GM18511 (cell line): ENCODE data around the gene RUSF1.
"Not testable (repeated sequence)": the region's sequence is repeated elsewhere in the genome, so short reads cannot be mapped to it uniquely, and the experiment has no call there.

Experiments used
- ATAC-seq: cut with Tn5 transposase; IDR thresholded peaks from one replicate; pipeline ENCODE4 v1.9.1; 2021; ENCODE audit warnings: mild to moderate bottlenecking, moderate library complexity; ENCODE audit not compliant: unreplicated experiment

Gene RUSF1

DNA sequence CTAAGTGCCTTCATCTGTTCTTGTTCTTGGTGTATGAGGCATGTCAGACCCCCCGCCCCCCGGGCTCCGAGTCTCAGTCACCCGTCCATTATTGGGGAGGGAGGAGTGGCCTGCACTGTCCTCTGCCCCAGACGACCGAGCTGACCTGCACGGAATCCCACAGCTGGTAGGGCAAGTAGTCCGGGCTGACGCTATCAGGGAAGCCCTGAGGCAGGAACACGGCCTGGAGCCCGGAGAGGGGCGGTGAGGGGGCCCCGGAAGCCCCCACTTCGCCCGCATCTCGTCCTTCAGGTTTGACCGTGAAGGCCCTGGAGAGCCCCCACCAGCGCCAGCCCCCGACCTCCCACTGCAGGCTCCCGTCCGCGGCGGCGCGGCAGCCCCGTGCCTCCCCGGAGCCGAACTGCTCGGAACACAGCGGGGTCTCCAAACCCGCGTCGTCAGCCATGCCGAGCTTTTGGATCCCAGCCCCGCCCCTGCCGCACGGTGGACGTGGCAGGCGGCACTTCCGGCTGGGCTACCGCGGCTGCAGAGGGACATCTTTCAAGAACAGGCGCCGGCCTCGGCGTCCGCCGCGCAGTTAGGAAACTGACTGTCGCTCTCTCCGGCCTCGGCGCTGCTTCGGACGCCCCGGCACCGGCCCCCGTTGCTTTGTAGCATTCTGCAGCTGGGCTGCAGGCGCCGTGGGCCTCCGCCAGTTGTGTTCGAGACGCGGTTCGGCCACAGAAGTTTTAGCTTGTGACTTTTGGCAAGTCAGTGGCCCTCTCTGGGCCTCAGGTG lies at the start of gene RUSF1:
Gene RUSF1 (minus strand): TSS at position 463 of the 777 bp plus-strand sequence. CDS start 18 bp downstream, at position 445.
- ATAC-seq: peak; percentile 90

DNA sequence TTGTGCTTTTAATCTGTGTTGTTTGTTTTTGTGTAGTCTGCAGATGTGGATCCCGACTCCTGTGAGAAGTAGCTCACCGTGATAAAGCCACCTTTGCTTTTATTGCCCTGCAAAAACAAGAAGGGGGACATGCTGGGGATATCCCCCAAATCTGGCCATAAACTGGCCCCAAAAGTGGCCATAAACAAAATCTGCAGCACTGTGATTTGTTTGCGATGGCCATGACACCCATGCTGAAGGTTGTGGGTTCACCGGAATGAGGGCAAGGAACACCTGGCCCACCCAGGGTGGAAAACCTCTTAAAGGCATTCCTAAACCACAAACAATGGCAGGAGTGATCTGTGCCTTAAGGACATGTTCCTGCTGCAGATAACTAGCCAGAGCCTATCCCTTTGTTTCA lies 34.6 kb upstream of the RUSF1 start:
- no peak for ATAC-seq

DNA sequence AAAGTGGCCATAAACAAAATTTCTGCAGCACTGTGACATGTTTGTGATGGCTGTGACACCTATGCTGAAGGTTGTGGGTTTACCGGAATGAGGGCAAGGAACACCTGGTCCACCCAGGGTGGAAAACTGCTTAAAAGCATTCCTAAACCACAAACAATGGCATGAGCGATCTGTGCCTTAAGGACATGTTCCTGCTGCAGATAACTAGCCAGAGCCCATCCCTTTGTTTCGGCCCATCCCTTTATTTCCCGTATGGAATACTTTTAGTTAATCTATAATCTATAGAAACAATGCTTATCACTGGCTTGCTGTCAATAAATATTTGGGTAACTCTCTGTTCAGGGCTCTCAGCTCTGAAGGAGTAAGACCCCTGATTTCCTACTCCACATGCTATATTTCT lies 31.6 kb upstream of the RUSF1 start:
- ATAC-seq: not testable (repeated sequence)

DNA sequence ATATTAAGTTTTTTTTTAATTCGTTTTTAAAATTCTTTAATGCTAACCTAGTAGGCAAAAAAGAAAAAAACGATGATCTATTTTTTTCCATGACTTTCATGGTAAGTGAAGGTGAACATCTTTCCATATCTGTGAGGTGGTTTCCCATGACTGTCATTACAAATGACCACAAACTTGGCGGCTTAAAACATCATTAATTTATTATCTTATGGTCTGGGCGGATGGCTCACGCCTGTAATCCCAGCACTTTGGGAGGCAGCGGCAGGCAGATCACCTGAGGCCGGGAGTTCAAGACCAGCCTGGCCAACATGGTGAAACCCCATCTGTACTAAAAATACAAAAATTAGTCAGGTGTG lies 30.0 kb upstream of the RUSF1 start:
- not testable (repeated sequence) for ATAC-seq

DNA sequence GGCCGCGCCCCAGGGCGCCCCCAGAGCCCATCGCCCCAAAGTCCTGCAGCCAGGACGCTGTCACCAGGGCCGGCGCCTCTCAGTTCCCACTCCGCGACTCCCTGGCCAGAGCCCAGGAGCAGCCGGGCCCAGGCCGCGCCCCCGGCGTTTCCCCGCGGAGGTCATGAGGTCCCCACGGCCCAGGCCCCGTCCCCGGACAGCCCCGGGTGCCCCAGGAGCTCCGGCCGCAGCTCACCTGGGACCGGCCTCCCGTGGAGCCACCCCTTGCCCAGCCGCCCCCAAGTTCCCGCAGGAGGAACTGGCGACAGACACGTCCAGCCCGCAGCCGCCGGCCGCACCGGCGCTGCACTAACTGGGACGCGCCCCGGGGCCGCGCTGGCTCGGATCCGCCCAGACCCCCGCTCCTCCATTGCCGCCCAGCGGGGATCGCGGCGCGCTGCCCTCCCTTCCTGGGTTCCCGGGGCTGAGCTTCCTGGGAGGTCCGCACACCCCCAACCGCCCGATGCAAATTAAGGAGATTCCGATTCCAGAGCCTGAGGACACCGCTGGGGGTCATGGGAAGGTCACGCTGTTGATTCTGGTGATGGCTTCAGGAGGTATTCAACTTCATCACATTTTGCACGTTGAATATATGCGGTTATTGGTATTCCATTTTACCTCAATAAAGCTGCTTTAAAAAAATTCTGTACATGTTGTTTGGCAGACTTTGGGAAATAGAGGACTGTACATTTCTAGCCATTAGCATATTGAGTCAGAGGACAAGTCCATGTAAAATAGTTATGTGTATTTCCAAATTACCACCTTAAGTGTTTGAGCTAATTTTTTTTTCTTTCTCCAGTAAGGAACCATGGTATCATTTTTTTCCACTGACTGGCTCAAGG lies 29.4 kb upstream of the RUSF1 start:
- ATAC-seq: no peak

GRCh38 chr16:31536804-31537361 lies 28.7 kb upstream of the RUSF1 start:
- ATAC-seq: no peak

GRCh38 chr16:31535737-31536136 lies 27.5 kb upstream of the RUSF1 start:
- ATAC-seq: no peak

- no peak for ATAC-seq
Observed at GRCh38 chr16:31532896-31533295, 24.7 kb upstream of the RUSF1 start.

GRCh38 chr16:31532120-31532519 lies 23.9 kb upstream of the RUSF1 start:
- no peak for ATAC-seq

DNA sequence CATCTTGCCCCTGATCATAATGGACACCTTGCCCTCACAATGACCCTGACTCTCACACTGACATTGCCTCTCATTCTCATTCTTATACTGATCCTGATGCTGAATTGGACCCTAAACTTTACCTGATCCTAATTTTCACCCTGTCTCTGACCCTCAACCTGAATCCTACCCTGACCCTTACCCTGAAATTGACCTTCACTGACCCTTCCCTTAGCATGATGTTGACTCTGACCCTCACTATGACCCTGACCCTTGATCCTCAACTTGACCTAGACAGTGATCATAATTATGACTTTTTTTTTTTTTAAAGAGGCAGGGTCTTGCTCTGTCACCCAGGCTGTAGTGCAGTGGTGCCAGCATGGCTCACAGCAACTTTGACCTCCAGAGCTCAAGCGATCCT lies 22.9 kb upstream of the RUSF1 start:
- no peak for ATAC-seq

DNA sequence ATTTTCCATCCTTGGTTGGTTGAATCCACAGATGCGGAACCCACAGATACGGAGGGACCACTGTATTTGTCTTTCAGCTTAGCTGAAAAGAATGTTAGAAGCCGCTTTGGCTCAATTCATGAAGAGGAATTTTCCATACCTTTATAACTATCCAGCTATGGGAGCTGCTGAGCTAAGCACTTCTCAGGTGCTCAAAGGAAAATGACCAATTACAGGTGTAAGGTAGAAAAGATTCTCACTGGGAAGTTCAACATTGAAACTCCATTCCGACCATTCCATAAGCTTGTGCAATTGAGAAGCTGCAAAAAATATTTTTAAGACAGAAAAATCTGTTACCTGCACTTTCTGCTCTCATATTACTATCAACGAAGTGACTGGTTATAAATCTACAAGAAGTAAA lies 22.2 kb upstream of the RUSF1 start:
- no peak for ATAC-seq

GRCh38 chr16:31529937-31530312 lies 21.7 kb upstream of the RUSF1 start:
- ATAC-seq: no peak

DNA sequence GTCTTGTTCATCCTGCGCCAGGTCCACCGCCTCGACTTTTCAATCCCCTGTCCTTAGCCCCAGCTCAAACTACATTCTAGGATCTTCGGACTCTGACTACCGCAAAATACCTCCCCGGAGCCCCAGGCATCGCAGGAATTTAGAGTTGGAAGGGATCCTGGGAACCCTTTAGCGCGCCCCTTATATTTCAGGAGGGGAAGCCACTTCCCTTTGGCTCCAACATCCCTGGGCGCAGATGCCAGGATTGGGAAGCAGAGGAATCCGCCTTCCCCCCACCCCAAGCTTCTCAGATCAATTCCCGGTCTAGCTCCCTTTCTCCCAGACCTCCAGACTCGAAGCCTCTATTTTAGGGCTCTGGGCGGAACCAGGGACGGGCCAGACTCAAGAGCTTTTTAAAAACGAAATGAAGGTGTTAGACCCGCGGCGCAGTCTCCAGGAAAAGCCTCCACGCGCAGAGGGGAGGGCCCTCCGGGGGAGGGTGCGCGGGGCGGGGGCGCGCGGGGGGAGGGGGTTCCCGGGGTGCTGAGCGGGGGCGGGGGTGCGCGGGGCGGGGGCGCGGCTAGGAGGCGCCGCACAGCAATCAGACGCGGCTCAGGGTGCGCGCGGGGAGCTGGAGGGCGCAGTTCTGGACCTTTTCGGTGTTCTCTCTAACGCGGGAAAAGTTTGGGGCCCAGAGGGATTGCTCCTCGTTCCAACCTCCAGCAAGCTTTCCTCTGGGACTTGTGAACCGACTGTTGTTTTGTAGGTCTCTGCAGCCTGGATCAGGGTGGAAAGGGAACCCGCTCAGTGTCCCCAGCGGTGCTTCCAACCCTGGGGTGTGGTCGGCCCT lies 21.1 kb upstream of the RUSF1 start:
- ATAC-seq: no peak

- ATAC-seq: no peak
Observed at GRCh38 chr16:31528523-31529107, 20.4 kb upstream of the RUSF1 start.

DNA sequence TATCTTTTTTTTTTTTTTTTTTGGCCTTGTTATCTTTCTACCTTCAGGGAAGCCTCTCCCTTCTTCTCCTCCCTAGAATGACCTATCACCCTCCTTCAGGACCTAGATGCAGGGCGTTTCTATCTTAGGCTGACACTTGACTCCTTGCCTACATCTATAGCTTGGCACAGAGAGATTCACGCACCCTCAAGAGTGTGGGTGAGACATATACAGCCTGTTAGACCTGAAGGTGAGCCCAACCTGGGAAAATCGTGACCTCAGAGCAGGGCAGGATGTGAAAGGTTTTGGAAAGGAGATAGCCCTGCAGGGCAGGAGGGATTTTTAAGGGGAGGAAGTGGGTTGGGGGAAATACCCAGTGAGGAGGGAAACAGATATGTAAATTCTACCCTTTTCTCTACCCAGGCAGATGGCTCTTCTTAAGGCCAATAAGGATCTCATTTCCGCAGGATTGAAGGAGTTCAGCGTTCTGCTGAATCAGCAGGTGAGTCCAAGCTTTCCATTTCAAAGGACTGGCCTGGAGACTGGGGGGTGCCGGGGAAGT lies 19.6 kb upstream of the RUSF1 start, which contains the start of gene AHSP:
Gene AHSP (plus strand): TSS at position 167 of the 541 bp plus-strand sequence. CDS start 240 bp downstream, at position 407.
- ATAC-seq: no peak

DNA sequence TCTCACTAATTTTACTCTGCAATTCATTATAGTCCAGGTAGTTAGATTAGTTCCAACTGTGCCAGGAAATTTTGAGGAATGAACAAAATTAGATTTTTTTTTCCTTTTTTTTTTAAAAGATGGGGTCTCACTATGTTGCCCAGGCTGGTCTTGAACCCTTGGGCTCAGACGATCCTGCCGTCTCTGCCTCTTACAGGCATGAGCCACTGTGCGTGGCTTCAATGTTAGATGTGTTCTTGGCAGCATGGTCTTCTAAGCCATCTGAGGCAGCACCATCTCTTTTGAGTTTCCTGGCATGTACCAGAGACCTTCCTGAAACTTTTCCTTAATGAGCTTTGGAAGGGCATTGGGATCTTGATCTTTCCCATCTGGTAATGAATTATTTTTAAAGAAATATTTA lies 16.9 kb upstream of the RUSF1 start:
- ATAC-seq: no peak

- ATAC-seq: not testable (repeated sequence)
Observed at GRCh38 chr16:31523768-31524167, 15.6 kb upstream of the RUSF1 start.

DNA sequence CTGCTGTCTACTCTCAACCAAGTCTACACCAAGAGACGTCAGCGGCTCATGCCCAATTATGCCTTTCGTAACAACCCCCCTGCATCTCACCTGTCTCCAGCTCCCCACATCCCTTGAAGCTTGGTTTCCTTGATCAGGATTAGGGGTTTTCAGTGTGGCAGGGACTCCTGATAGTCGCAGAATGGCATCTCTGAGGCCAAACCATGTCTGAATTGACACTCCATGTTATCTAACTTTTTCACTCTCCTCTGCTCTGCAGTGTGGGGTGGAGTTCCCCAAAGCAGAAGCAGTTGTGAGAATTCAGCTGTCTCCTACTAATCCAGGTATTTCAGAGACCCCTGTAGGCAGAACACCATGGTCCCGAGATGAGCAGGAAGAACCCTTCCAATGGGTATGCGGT lies 13.9 kb upstream of the RUSF1 start:
- ATAC-seq: no peak

DNA sequence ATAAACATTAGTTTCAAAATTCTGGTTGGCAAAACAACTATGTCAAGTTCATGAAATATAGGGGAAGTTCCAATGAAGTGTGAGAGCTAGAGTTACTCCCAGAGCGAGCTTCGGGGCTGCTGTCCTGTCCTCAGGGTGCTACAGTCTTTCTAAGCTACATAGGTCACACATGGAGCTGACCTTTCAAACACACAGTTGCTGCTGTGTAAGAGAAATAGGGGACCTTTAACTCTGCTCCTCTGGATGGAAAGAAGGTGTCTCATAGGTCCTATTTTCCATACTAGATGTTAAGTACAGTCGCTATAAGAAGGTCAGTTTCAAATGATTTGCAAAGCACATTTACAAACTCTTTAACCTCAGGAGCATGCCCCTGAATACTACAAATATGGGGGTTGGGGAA lies 13.2 kb upstream of the RUSF1 start:
- ATAC-seq: no peak

DNA sequence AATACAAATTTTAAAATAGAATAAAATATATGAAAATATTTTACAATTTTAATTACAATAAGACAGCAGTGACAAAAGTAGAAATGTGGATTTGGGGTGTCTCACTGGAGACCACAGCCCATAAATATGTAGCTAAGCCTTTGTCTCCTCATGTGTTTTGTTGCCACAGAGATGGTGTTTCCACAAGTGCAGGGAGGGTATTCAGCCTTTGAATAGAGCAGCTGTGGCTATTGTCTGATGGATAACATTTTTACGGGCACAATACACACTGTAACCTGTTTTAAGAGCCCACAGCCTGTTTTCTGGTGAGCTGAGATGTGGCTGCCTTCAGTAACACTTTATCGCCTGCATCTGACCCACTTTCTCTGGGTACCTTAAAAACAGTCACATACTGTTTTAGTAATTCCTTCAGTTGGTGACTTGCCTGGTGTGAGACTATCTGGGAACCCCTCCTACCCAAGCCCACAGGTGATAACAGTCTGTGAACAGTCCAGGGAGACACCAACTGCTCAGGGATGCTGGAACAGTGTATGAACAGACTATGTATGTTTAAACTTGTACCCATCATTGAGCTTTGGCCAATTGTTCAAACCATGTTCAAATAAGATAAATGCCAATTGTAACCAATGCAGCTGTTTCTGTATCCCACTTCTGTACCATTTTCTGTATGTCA lies 11.7 kb upstream of the RUSF1 start:
- no peak for ATAC-seq
